T-helper 9 cell (primary cell): ENCODE results near the gene PNPLA2.

Experiments used
- DNase-seq: peaks from one replicate; pipeline ENCODE4 v3.0.0-alpha.2; 2020

The PNPLA2 gene

GRCh38 chr11:862696-863022 is 43.9 kb downstream of the PNPLA2 start:
- DNase-seq: no peak

DNA sequence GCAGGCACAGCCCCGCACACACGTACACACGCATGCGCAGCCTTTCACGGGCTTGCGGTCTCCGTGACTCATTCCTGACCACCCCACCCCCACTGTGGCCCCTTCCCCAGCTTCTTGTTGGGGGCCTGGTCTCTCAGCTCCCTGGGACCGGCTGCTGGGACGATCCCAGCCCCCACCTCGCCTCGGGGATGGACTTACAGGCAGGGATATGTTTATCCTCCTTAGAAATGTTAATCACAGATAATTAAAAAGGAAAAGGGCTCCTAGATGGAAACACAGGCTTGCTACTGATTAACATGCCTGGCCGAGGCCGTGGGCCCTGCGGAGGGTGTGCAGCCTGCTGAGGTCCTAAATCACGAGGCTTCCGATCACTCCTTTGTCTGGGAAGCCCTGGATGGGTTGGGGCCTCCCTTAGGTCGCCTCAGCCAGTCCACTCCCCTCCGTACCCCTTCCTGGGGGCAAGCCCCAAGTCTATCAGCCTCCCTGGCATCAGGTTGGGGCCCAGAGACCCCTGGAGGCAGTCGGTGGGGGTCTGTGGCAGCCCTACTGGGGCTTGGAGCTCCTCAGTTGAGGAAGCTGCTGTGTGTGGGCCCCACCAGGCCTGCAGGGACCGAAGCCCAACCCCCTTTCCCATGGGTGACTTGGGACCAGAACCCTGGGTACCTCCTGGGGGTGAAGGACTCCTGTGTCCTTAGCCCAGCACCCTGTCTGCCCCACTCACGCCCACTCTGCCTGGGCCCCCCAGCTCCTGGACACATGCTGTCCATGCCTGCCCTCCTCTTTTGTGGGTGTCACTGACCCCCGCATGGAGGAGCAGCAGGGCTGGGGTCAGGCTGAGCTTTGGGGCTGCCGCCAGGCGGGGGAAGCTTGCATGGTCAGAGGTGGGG is 44.6 kb downstream of the PNPLA2 start:
- DNase-seq: no peak

DNA sequence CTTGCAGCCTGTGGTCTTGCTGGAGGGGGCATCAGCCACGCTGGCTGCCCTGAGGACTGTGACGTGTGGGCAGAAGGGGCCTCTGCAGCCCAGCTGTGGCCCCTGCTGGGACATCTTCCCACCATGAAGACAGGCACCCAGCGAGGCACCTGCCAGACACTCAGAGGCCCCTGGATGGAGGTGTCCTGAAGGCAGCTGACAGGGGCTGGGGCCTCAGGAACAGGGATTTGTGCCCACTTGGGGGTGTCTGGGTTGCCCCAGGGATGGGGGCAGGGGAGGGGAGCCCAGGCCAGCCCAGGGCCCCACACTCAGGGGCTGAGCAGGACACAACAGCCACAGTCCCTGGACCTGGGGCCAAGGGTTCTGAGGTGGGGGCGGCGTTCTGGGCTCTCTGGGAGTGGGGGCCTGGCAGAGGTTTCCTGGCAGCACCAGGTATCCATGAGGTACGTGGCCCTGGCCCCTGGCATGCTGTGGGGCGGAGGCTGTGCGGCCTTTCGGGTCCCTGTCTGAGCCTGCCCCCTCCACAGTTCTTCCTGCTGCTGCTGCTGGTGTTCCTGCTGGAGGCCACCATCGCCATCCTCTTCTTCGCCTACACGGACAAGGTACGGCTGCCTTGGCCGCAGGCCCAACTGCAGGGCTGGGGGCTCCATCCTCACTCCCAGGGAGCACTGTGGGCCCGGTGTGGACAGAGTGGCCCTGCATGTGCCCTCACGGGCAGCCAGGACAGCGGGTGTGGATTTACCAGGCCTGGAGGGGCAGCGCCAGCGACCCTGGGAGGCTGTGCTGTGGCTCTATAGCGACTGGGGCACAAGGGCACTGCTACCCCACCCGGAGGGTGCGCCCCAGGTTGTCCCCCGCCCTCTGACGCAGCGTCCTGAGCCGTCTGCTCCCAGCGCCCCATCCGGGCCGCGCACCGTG is 45.5 kb downstream of the PNPLA2 start:
- no peak for DNase-seq

GRCh38 chr11:864898-865297 is 46.2 kb downstream of the PNPLA2 start:
- DNase-seq: no peak

DNA sequence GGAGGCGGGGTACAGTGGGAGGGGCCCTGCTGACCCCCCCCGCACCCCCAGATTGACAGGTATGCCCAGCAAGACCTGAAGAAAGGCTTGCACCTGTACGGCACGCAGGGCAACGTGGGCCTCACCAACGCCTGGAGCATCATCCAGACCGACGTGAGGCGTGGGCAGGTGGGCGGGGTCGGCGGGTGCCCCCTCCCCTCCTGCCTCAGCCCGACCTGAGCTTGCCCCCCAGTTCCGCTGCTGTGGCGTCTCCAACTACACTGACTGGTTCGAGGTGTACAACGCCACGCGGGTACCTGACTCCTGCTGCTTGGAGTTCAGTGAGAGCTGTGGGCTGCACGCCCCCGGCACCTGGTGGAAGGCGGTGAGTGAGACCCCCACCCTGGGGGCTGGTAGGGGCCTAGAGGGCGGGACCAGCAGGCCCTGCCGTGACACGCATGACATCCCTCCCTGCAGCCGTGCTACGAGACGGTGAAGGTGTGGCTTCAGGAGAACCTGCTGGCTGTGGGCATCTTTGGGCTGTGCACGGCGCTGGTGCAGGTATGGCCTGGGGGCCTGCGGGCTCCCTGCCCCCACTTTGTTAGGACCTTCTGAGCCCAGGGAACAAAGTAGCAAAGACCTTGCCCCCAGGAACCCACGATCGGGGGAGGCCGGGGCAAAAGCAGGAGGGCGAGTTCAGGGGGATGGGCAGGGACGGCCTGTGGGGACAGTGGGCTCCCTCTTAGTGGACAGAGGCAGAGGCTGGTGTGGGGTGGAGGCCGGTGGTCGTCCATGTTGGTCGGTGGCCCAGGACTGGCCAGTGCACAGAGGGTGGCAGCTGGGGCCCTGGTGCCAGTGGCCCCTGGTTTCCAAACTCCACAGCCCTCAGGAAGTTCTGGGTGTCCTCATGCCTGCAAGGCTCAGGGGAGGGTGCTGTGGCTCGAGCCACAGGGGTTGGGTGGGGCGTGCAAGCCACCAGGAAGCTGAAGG is 47.0 kb downstream of the PNPLA2 start:
- DNase-seq: no peak

- DNase-seq: no peak
Observed at GRCh38 chr11:866481-866880, 47.8 kb downstream of the PNPLA2 start.

GRCh38 chr11:867856-868358 is 49.2 kb downstream of the PNPLA2 start:
- DNase-seq: no peak

GRCh38 chr11:868394-868793 is 49.7 kb downstream of the PNPLA2 start:
- DNase-seq: no peak

DNA sequence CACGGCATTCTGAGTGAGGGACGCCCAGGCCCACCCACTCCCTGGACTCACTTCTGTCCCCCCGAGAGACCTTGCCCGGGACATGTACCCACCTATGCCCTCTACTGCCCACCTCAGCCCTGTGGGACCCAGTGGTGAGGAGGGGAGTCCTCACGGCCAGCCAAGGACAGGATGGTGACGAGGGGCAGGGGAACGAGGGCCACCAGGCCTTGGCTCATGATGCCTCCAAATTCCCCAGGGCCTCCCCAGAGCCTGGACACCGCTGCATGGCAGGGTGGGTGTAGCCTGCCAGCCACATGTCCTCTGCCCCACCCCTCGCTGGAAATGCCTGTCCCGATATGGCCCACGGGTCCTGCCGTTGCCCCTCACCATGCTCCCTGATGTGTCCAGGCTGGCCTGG is 50.1 kb downstream of the PNPLA2 start:
- DNase-seq: no peak

GRCh38 chr11:869399-870126 is 50.8 kb downstream of the PNPLA2 start:
- no peak for DNase-seq

DNA sequence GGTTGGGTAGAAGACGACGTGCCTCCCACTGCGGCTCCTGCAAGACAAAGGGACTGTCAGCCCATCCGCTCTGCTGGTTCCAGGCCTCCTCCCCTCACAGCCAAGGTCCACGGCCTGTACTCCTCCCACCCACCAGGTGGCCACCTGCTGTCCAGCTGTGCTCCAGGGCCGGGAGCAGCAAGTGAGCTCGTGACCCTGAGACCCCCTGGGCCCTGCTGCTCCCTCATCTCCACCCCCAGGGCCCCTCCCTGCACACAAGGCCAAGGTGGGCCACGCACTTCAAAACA is 51.4 kb downstream of the PNPLA2 start:
- DNase-seq: no peak

DNA sequence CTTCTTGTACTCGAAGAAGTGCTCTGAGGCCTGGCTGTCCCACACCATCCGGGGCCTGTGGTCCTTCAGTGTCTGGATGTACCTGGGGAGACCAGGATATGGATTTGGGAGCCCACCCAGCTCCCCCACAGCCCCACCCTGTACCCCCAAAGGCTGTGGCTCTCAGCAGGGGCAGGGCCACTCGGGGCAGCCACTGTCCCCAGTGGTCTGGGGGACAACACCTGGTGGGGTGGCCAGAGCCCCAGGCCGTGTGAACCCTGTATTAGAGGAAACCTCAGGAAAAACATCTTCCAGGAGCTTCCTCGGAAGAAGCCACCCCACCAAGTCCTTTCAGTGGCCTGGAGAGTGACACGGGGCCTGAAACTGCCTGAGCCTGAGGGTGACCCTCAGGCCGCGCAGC is 51.7 kb downstream of the PNPLA2 start:
- no peak for DNase-seq

DNA sequence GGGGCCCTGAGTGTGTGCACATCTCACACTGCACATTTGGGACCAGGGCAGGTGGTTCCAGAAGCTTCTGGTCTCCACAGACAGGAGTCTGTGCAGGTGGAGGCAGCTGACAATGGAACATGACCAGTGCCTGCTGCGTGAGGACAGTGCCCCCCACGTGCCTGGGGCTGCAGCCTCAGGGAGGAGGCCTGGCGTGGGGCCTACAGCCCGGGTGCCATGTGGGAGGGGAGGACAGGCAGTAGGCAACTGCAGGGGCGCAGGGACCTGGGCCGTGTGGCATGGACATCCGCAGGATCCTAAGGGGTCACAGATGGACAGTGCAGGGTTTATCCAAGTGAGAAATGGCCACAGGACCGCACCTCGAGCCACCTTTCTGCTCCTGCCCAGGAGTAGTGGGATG is 52.8 kb downstream of the PNPLA2 start:
- DNase-seq: no peak

- no peak for DNase-seq
Observed at GRCh38 chr11:872799-873198, 54.1 kb downstream of the PNPLA2 start.

DNA sequence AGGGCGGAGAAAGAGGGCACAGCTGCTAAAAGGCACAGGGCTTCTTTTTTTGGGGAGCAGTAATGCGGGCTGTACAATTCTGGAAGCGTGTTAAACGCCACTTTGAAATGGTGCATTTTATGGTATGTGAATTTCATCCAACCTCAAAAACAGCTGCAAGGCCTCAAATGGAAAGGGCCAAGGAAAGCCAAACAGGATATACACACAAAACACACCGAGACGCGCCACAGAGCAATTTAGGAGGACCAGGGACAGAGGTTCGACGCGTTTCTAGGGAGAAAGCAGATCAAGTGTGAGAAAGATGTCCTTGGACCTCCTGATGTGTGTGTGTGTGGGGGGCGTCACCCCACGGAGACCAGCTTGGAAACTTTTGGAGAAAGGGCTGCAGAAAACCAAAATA is 55.0 kb downstream of the PNPLA2 start:
- no peak for DNase-seq
